Hematopoietic multipotent progenitor cell treated with erythropoietin and hydrocortisone succinate and interleukin-3 and kit ligand, for 8 days (in vitro differentiated cells): ENCODE data around the gene ENGASE.

Experiments
- DNase-seq: peaks from one replicate; pipeline ENCODE4 v3.0.0-alpha.2; 2015

The ENGASE gene

DNA sequence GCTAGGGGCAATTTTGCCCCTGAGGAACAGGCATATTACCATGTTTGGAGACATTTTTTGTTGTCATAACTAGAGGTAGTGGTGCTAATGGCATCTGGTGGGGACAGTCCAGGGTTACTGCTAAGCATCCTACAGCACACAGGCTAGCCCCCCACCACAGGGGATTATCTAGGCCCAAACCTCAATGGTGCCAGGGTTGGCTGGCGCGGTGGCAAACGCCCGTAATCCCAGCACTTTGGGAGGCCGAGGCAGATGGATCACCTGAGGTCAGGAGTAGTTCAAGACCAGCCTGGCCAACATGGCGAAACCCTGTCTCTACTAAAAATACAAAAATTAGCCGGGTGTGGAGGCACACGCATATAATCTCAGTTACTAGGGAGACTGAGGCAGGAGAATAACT, 35.5 kb upstream of the ENGASE start:
- no peak for DNase-seq

- no peak for DNase-seq
These were observed 34.7 kb upstream of the ENGASE start for GRCh38 chr17:79039886-79040285.

DNA sequence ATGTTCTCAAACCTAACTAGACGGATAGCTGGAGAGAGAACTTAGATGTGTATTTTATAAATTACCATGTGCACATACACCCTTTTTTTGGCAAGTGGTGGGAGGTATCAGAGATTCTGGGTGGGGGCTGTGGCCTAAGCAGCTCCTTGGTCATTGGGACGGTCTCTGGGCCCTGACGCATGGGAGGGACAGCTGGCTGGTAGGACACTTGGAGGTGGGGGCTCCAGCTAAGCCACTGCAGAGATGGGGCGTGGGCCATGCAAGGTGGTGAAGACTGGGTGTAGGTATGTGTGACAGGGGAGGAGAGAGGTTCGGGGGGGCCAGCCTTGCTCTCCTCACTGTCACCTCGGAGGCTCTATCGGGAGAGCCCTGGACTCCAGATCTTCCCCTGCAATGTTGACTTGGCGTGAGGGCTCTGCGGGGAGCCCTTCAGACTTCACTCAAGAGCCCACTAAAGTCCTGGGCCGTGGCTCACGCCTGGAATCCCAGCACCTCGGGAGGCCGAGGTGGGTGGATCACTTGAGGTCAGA, 33.5 kb upstream of the ENGASE start:
- no peak for DNase-seq

DNA sequence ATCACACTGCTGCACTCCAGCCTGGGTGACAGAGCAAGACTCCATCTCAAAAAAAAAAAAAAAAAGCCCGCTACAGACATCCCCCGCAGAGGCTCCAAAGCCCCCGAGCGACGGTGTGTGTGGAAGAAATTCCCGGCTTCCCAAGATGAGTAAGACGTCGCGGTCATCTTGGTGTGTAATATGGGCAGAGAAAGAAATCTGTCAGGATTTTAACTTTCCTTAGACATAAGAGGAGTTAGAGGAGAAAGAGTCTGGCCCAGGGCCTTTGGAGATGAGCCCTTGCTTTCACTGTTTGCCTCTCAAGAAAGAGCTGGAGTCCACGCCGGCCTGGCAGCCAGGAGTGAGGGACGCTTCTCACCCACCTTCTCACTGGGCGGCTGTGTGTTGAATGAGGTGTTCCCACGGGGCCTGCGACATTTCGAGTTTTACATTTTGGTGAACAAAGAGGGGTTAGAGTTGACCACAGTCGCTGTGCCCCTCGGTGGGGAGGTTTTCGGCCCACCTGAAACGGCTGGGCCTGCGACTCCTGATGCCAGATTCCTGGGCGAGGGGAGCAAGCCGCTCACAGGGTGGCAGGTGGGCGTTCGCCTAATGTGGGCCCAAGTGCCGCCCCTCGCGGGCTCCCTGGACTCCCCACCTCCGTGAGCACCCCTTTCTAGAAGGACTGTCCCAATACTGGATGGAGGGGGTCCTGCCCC, 32.8 kb upstream of the ENGASE start:
- no peak for DNase-seq

GRCh38 chr17:79042421-79043190, 32.0 kb upstream of the ENGASE start:
- peak; percentile 58 for DNase-seq

- DNase-seq = no peak
These were observed 31.3 kb upstream of the ENGASE start for GRCh38 chr17:79043191-79043930.

GRCh38 chr17:79043931-79044320, 30.7 kb upstream of the ENGASE start:
- DNase-seq = no peak

DNA sequence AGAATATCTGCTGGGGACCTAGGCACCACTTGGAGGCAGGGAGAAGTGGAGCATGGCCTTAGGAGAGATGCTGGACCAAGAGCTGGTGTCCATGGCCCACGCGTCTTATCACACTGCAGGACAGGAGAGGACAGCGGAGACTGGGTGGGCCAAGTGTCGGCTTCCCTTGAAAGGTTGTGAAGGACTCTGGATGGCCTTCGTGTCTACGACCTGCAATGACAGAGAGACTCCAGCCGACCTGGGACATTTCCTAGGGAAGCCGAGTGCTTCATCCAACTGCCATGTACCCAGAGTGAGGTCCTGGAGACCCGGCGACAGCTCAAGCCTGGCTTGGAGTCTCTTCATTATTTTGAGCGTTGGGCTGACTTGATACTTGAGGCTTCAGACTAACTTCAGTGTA, 30.2 kb upstream of the ENGASE start:
- no peak for DNase-seq

DNA sequence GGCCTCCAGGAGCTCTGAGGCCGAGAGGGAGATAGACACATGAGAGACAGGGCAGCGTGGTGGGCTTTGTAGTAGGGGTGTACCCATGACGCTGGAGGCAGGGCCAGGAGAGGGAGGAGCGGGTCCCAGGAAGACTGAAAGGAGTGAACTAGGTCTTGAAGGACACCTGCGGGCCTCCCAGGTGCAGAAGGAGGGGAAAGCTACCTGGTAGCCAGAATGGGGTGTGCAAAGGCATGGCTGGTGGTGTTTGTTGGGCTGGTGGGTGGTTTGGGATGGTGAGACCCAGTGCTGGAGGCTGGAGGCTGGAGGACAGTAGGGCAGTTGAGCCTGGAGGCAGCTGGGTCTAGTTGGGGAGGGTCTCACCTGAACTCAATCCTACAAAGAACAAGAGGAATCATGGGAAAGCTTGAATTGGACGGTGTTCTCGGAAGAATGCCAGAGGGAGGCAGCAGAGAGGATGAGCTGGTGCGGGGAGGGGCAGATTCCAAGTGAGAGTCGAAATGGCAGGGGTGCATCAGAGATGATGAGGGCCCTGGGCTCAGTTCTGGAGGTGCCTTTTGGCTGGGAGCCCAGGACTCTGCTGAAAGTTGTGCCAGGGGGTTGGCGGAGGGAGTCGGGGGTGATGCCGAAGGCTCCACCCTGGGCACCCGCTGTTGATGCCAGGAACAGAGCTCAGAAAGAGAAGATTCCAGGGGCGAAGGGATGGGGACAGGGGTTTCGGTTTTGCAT, 29.5 kb upstream of the ENGASE start:
- DNase-seq = no peak

DNA sequence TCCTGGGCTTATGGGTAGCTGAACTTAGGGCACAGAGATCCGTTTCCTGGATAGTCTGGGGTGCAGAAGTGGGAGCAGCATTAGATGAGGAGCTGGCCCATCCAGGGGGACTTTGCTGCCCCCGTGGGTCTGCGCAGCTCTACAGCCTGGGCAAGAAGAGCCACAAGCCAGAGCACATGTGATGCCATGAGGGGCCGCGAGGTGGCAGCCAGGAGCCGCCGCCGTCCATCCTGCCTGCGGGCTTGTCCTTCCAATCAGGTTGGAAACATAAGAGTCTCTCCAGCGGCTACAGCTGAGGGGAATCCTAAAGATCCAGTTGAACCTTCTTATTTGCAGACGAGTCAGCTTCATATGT, 28.8 kb upstream of the ENGASE start:
- DNase-seq = peak; percentile 56

DNA sequence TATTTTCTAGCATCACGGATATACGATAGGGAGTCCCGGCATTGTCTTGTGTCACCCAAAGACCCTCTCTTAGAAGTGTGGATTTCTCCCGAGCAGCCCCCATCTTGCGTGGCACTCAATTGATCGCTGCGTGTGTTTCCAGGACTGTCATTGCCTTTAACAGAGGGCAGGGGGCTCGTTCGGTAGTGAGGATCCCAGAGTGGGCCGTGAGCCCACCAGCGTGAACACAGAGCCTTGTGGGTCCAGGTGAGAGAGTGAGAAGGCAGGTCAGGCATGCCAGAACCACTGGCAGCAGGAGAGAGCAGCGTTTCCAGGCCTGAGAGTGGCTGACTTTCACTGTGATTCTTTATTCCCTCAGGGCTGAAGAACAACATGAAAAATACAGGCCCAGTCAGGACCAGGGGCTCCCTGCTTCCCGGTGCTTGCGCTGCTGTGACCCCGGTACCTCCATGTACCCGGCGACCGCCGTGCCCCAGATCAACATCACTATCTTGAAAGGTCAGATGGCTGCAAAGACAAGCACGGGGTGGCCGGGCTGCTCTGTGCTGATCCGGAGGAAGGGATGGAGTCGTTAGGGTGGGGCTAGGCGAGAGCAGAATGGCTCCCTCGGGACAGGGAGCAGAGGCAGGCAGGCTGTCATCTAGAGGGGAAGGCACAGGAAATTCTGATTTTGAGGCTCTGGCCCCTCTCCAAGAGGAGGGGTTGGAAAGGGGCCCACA, 28.3 kb upstream of the ENGASE start:
- DNase-seq = no peak

DNA sequence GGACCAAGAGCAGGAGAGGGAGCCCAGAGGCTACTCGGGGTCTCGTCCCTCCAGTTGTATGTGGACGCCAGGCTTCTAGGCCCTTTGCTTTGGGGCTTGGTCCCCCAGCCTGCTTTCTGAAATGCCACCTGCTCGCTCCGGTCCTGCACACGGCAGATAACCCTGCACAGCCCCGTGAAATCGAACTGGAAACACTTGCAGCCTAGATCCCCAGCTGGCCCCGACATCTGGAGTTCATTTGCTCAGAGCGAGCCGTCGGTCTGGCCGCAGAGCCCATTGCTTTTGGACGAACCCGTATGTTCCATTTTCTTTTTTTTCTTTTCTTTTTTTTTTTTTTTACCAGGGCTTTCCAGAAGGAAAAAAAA, 27.7 kb upstream of the ENGASE start:
- no peak for DNase-seq

DNA sequence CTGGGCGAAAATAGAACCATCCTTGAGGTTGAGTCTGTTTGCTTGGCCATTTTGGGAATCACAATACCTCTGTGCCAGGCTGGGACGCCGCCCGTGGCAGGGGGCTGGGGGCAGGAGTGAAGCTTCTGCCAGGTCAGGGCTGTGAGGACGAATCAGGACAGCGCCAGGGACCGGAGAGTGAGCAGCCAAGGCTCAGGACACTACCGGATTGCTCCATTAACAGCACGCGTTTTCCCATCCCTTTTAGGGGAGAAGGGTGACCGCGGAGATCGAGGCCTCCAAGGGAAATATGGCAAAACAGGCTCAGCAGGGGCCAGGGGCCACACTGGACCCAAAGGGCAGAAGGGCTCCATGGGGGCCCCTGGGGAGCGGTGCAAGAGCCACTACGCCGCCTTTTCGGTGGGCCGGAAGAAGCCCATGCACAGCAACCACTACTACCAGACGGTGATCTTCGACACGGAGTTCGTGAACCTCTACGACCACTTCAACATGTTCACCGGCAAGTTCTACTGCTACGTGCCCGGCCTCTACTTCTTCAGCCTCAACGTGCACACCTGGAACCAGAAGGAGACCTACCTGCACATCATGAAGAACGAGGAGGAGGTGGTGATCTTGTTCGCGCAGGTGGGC, 27.2 kb upstream of the ENGASE start:
- no peak for DNase-seq

- no peak for DNase-seq
These were observed 26.4 kb upstream of the ENGASE start for GRCh38 chr17:79047923-79048825.

- DNase-seq = no peak
These were observed 25.5 kb upstream of the ENGASE start for GRCh38 chr17:79048826-79049755.

DNA sequence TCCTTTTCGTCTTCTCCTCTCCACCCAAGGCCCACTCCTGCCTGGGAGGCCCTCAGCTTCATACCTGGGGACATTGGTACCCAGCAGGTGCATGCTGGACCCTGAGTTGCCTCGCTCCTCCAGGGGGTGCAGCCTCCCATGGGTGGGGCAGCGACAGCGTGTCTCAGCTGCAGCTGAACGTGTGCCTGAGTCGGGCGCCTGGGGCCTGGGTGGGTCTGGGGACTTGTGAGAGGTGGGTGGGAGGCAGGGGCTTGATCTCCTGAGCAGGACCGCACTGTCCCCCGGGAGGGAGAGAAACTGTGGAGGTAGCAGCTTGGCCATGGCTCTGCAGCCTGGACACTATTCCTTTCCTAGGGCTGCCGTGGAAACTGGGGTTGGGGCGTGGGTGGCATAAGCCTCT, 24.8 kb upstream of the ENGASE start:
- DNase-seq = no peak

- DNase-seq = no peak
These were observed 24.1 kb upstream of the ENGASE start for GRCh38 chr17:79050551-79050950.

GRCh38 chr17:79051306-79051705, 23.3 kb upstream of the ENGASE start:
- DNase-seq = no peak

GRCh38 chr17:79052131-79052530, 22.5 kb upstream of the ENGASE start:
- DNase-seq = no peak
